NOMO-1 treated with dmso at 0.1 percent for 144 hours (cell line): ENCODE data around the gene DHRS2.
"Not testable (repeated sequence)": the region's sequence is repeated elsewhere in the genome, so short reads cannot be mapped to it uniquely, and the experiment has no call there.

ENCODE experiments used
- DNase-seq: peaks from one replicate; lab custom pipeline; 2025; ENCODE audit not compliant: unreplicated experiment; lab: John Stamatoyannopoulos, UW

Gene DHRS2

DNA sequence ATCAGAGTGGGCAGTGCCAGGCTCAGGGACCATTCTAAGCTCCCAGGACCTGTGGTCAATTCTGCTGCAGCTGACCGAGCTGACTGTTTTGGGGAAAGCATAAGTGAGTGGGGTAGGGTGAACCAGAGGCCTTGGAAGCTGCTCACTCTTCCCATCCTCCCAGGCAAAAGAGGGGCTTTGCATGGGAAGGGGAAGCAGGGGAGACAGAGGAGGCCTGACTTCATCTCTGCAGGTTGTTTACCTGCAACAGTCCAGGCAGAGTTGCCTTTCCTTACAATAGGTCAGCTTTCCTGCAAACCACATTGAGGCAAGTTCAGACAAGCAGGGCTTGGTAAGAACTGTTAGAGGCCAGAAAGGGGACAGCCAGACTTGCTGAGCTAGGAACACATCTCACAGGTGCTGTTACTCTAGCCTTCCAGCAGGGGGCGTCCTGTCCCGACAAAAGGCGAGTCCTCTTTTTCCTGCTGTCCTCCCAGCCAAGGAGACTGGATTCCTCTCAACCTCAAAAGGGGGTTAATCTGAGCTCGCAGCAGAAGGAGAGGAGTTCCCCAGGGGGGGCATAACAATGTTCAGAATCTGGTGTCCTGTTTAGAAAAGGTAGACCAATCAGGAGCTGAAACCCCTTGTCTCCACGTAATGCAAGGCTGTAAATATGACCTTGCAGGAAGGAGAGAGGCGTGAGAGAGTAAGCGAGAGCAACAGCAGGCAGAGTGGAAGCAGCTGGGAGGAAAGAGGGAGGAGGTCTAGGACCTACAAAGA is 4.3 kb upstream of the DHRS2 start:
- DNase-seq = peak; percentile 42

DNA sequence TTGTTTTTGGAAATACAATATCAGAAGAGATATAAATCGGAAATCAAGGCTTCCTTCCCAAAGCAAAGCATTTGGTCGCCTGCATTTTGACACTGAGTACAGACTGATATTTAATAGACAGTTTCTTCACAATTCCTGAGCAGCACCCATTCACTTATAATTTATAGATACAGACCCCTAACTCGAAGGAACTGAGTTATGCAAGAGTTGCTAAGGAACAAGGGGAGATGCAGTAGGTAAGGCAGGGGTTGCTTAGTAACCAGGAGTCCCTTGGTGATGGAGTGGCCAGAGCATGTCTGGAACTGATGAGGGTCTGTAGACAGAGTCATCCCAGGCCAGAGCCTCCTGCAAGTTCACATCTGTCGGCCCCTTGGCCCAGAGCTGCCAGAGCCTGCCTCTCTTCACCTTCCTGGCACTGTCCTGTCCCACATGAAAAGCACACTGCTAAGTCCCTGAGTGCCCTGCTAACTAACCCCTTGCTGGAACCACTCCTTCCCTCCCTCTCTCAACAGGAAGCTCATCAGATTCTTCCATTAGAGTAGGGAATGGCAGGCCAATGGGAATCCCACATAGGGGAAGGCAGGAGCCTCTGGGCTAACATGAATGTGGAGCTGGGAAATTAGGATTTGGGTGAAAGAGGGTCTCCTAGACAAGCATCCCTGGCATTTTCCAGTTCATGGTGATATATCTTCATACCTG is 3.6 kb upstream of the DHRS2 start:
- no peak for DNase-seq

DNA sequence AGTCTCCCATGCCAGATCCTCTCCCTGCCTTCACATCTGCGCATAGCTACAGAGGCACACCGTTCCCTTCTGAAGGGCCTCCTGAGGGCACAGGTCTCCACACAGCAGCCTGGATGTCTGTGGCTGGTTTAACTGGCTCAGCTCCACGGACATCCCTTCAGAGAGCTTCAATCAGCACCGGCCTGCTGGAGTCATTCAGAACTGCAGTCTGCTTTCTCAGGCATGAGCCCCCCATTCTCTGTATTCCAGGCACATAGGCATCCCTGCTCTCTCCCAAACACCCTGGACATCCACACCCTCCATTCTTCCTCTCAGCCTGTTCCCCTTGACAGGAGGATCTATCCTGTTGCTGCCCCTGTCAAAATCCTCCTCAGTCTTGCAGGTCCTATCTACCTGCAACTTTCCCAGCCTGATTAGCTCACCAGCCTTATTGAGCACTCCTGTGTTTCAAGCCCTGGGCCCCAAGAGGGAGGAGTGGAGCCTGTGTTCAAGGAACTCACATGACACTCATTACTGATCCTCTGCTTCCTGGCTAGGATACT is 2.9 kb upstream of the DHRS2 start:
- no peak for DNase-seq

DNA sequence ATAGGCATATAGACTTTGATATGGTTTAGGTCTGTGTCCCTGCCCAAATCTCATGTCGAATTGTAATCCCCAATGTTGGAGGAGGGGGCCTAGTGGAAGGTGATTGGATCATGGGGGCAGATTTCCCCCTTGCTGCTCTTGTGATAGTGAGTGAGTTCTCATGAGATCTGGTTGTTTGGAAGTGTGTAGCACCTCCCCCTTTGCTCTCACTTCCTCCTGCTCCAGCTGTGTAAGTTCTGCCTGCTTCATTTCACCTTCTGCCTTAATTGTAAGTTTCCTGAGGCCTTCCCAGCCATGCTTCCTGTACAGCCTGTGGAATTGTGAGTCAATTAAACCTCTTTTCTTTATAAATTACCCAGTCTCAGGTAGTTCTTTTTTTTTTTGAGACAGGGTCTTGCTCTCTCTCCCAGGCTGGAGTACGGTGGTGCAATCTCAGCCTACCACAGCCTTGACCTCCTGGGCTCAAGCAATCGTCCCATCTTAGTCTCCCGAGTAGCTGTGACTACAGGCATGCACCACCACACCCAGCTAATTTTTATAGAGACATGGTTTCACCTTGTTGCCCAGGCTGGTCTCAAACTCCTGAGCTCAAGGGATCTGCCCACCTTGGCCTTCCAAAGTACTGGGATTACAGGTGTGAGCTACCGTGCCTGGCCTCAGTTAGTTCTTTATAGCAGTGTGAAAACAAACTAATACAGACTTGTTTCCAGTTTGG is 1.3 kb upstream of the DHRS2 start:
- DNase-seq = not testable (repeated sequence)

DNA sequence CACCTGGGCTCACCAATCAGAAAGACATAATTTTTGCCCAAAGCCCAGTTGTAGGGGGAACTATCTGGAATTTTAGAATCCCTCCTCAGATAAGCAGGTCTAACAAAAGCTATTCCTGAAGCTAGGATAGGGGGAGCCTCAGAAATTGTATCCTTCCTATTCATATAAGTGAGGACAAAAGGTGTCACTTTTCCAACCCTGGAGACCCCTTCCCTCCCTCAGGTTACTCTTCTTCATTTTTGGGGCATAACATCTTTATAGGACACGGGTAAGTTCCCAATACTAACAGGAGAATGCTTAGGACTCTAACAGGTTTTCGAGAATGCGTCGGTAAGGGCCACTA is 1.1 kb downstream of the DHRS2 start:
- not testable (repeated sequence) for DNase-seq

DNA sequence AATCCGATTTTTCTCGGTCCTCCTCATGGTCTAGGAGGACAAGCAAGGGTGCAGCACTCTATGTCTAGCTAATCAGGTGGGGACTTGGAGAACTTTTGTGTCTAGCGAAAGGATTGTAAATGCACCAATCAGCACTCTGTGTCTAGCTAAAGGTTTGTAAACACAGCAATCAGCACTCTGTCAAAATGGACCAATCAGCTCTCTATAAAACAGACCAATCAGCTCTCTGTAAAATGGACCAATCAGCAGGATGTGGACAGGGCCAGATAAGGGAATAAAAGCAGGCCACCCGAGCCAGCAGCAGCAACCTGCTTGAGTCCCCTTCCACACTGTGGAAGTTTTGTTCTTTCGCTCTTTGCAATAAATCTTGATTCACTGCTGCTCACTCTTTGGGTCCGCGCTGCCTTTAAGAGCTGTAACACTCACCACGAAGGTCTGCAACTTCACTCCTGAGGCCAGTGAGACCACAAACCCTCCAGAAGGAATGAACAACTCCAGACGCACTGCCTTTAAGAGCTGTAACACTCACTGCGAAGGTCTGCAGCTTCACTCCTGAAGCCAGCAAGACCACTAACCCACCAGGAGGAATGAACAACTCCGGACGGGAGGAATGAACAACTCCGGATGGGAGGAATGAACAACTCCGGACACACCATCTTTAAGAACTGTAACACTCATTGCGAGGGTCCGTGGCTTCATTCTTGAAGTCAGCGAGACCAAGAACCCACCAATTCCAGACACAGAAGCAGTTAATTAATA is 1.7 kb downstream of the DHRS2 start:
- DNase-seq = not testable (repeated sequence)

DNA sequence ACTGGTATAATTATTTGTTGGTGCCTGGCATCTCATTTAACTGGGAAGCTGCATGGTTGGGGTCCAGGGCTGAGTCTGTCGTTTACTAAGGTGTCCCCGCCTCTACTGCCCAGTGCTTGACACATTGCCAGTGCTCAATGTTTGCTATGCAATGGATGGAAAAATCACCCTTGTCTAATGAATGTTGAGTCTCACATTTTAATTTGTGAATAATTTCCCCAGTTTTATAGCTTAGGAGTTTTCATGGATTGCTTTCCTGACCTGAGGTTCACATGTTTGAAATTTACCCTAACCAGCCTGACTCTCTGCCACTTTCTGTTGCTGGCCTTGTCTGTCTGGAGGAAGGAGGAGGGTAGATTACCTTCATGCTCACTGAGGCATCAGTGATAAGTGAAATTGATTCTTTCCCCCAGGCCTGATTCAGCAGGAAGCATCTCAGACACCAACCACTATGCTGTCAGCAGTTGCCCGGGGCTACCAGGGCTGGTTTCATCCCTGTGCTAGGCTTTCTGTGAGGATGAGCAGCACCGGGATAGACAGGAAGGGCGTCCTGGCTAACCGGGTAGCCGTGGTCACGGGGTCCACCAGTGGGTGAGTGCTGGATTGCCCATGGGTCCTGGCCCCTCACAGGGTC is 2.4 kb downstream of the DHRS2 start:
- DNase-seq = no peak

DNA sequence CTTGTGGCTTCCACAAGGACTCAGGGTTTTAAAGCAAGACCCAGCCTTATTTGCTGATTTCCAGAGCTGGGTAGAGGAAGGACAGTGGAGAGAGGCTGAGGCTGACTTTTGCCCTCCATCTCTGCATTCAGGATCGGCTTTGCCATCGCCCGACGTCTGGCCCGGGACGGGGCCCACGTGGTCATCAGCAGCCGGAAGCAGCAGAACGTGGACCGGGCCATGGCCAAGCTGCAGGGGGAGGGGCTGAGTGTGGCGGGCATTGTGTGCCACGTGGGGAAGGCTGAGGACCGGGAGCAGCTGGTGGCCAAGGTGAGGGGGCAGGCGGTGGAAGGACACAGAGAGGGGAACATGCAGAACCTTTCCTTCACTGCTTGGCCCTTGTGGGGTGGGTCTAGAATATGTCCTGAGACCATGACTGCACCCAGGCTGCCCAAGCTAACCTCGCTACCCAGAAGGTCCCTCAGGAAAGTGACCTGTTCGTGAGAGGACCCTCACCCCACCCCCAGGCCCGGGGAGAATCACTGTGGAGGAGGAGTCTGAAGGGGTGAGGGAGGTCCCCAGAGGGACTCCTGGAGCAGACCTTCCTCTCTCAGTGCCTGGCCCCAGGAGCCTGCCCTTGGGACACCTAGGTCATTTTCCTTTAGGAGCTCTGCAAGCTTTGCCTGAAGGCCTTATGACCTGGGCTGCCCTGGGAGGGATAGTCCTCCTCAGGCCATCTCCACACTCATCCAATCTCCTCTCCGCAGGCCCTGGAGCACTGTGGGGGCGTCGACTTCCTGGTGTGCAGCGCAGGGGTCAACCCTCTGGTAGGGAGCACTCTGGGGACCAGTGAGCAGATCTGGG is 3.1 kb downstream of the DHRS2 start:
- no peak for DNase-seq

DNA sequence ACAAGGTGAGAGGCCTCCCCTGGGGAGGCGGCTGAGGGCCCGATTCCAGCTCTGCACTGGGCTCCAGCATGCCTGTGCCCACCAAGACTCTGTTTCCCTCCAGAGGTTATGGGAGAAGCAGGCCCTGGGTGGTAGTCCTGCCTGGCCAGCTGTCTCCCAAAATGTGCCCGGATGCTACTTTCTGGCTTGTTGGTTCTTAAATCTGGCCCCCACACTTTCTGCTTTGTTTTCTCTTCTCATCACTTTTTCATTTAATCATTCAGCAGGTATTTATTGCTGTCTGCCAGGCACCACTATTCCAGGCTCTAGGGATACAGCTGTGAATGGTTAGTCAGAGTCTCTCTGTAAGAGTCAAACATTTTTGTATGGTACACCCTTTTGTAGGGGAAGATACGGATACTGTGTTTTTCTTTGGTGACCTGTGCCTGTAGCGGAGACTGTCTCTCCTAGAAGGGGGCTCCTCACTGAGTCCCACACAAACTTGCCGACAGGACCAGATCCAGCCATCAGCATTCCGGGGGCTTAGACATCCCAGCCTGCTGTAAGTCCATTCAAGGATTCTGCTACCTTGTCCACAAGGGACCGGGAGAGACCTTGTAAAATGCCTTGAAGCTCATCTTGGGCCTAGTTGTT is 3.8 kb downstream of the DHRS2 start:
- DNase-seq = no peak

DNA sequence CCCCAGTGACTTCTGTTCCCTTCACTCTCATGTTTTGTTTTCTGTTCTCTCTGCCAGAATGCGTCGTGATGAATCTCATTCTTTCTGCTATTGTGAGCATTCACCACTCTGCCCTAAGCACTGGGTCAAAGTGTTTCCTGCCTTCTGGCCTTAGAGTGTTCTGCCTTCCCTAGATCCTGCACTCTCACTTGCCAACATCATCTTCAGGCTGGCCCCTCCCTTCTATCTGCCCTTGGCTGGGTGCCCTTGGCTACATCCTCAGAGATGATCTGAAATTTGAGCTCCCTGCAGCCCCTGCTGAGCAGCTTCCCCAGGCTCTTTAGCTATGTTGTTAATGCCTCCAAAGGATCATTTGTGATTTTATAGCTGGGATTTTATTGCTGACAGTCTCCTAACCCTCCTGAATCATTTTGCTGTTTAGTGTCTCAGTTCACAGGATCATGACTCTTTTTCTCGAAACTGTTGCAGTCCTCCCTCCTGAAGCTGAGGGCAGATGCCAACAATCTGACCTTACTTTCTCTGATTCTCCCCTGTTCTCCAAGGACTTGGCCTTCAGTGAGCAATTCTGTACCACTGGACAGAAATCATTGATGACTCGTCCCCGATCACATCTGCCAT is 4.5 kb downstream of the DHRS2 start:
- no peak for DNase-seq

DNA sequence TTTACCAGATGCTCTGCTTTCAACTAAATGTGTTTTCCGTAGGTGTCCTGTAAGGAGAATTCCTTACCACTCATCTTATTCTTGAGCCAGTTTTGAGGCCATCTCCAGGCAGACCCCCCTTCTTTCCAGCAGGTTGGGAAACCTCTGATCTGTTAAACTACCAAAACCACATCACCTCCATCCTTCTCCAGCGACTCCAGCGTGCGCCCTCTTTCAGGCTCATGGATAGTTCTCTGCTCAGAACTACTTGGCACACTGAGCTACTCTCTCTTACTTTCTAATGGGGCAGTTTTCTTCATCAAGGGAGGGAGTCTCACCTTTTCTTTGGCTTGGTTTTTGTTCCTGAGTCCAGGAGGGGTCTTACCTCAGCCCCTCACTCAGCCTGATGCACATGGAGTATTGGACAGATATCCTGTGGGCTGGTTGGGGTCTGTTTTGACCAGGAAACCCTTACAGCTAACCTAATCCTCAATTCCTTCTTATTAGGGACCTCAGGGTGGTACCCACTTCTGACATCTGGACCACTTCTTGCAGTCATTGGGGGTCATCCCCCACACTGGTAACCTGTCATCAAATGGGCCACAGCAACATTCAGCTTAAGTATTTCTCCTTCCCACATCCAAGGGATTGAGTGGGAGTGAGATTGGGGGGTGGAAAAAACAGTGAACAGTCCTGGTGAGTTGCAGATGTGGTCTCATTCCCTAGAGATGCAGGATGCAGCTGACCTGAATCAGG is 5.2 kb downstream of the DHRS2 start:
- no peak for DNase-seq

DNA sequence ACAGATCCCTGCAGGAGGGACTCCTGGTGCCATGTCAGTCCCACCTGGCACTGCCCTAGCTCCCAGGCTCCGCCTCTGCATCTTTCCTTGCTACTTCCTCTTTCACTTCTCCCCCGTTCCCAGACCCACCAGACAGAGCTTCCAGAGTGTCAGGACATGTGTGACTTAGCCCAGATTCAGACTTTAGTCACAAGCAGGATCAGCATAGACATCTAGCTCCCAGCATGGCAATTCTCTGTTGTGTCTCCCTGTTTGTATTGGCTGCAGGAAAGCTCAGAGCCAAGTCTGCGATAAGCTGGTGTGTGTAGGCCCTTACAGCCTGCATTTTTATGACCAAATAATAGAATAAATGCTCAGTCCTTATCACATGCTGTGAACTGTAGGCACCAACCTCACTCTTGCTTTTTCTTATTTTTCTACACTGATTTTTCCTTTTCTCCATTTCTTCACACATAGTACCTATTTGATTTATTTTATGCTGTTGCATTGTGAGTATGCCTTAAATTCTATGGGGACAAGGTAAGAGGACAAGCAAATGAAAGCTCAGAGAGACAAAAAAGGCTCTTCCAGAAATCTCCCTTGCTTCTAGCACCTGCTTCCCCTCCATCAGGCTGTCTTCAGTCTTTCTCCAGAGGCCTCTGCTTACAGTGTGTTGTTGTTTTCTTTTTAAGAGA is 5.9 kb downstream of the DHRS2 start:
- no peak for DNase-seq

DNA sequence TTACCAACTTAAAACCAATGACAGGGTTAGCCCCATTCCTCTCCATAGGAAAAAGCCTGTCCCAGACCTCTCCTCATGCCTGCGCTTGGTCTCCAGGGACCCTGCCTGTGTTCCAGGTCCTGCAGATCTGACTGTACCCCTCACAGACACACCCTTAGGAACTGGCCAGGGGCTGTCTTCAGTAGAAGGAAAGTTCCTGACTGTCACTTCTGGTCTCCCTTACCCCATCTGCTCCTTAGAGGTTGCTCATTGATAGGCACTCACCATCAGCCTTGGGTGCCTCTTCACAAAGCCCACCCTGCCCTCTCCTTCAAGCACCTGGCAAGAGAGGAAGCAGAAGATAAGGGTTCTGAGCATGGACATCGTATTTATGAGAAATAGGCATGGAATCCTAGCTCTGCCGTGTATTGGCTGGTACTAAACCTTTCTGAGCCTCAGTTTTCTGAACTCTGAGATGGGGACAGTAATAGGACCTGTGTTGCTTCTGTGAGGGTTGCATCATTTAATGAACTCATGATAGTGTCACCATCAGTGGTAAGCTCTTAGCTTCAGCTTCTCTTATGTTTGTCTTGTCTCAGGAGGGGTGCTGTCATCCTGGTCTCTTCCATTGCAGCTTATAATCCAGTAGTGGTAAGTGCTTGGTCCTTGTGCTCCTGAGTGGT is 7.5 kb downstream of the DHRS2 start:
- no peak for DNase-seq

DNA sequence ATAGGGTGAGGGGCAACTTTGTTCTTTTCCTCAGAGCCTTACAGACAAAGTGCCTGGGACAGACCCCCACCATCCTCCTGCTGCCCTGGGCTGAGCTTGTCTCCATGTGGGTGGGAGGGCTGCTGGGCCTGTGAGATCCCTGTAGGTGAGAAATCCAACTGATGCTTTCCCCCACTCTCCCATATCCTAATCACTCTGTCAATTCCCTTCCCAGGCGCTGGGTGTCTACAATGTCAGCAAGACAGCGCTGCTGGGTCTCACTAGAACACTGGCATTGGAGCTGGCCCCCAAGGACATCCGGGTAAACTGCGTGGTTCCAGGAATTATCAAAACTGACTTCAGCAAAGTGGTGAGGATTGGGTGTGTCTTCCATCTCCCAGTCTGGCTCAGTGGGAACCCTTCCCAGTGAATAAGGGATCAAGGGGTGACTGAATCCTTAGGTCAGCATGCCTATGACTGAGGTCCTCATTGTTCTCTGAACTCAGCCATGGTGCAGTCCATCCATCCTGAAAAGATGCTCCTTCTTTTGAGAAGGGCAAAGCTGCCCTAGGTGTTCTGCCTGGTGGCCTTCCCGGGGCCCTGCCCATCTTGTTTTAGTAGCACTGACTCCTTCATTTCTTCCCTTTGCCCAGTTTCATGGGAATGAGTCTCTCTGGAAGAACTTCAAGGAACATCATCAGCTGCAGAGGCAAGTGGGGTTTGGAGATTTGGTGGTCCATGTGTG is 8.2 kb downstream of the DHRS2 start:
- DNase-seq = no peak

DNA sequence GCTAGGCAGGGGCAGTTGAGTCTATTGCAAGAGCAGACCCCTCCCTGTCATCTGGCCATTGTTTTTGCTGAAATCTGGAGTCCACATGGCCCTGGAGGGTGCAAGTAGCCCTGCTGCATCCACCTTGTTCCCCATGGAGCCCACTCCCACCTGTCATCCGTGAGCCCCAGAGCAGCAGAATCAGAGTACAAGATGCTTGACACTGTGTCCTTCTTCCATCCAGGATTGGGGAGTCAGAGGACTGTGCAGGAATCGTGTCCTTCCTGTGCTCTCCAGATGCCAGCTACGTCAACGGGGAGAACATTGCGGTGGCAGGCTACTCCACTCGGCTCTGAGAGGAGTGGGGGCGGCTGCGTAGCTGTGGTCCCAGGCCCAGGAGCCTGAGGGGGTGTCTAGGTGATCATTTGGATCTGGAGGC is 8.8 kb downstream of the DHRS2 start:
- no peak for DNase-seq

DNA sequence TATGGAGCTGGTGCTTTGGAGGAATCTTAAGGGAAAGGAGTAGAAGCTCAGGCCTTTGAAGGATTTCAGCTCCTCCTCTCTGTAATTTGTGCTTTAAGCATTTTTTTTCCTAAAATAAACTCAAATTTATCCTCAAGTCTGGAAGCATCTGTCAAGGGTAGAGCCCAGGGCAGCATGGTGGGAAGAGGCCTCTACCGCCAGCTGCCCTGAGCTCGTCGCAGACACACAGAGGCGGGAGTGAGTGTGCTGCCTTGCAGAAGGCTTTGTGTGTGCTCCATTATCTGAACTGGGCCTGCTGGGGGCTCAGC is 9.3 kb downstream of the DHRS2 start:
- no peak for DNase-seq
